BE2C (cell line): ENCODE data around the gene TAF1D.
"Not testable (repeated sequence)": the region's sequence is repeated elsewhere in the genome, so short reads cannot be mapped to it uniquely, and the experiment has no call there.

Experiments used
- DNase-seq: peaks from one replicate; pipeline ENCODE4 v3.0.0-alpha.2; 2020
- H3K27me3 ChIP-seq: fragments of 250-450 bp; sonication (Bioruptor Pico); 2 replicates; pipeline ENCODE4 v1.5.1; 2020; ENCODE audit warnings: mild to moderate bottlenecking
- H3K36me3 ChIP-seq: fragments of 250-450 bp; sonication (Bioruptor Pico); 2 replicates; pipeline ENCODE4 v1.5.1; 2020; ENCODE audit warnings: mild to moderate bottlenecking
- H3K4me1 ChIP-seq: fragments of 250-450 bp; sonication (Bioruptor Pico); 2 replicates; pipeline ENCODE4 v1.5.1; 2020
- H3K4me3 ChIP-seq: 2 replicates; pipeline ENCODE4 v1.5.1; 2011; ENCODE audit warnings: low read depth, low read length
- H3K9me3 ChIP-seq: fragments of 250-450 bp; sonication (Bioruptor Pico); 2 replicates; pipeline ENCODE4 v1.5.1; 2020
- CTCF ChIP-seq: IDR thresholded peaks from 2 replicates; pipeline ENCODE4 v1.5.1; 2012; ENCODE audit warnings: mild to moderate bottlenecking, low read depth, low read length

Gene TAF1D

GRCh38 chr11:93766504-93766903 is 25.2 kb upstream of the TAF1D start:
- no peaks in the 10 kb centered on the region for H3K36me3 ChIP-seq
- DNase-seq = no peak
- H3K27me3 ChIP-seq = no peaks in the 10 kb centered on the region
- TF ChIP-seq CTCF = no peak
- H3K4me1 ChIP-seq = no peaks in the 10 kb centered on the region; the same call in 1 of the 2 replicates
- no peak overlapping the region for H3K4me3 ChIP-seq
- no peaks in the 10 kb centered on the region for H3K9me3 ChIP-seq

GRCh38 chr11:93765551-93765950 is 24.3 kb upstream of the TAF1D start:
- Histone ChIP-seq H3K27me3 (no peaks in the 10 kb centered on the region), H3K4me1 (no peaks in the 10 kb centered on the region; the same call in 1 of the 2 replicates), H3K36me3 (no peaks in the 10 kb centered on the region), H3K4me3 (no peak overlapping the region), H3K9me3 (no peaks in the 10 kb centered on the region)
- TF ChIP-seq CTCF = no peak
- no peak for DNase-seq

- Histone ChIP-seq H3K4me3 (no peak overlapping the region), H3K9me3 (no peaks in the 10 kb centered on the region), H3K36me3 (peaks cover 8% of the 10 kb centered on the region), H3K4me1 (no peaks in the 10 kb centered on the region; the same call in 1 of the 2 replicates), H3K27me3 (no peaks in the 10 kb centered on the region)
- TF ChIP-seq CTCF = no peak
- no peak for DNase-seq
Measured at GRCh38 chr11:93761910-93762309, 20.6 kb upstream of the TAF1D start.

GRCh38 chr11:93759123-93759522 is 17.8 kb upstream of the TAF1D start:
- H3K27me3 ChIP-seq, H3K9me3 ChIP-seq, H3K4me1 ChIP-seq, H3K4me3 ChIP-seq, DNase-seq: not testable (repeated sequence)
- peaks cover 11% of the 10 kb centered on the region for H3K36me3 ChIP-seq

GRCh38 chr11:93757924-93758865 is 16.9 kb upstream of the TAF1D start:
- no peak for TF ChIP-seq CTCF
- no peaks in the 10 kb centered on the region for H3K4me1 ChIP-seq
- H3K27me3 ChIP-seq = no peaks in the 10 kb centered on the region
- H3K9me3 ChIP-seq = no peaks in the 10 kb centered on the region
- H3K36me3 ChIP-seq = peaks cover 11% of the 10 kb centered on the region
- H3K4me3 ChIP-seq = no peak overlapping the region
- no peak for DNase-seq

- Histone ChIP-seq H3K4me1 (no peaks in the 10 kb centered on the region), H3K4me3 (no peak overlapping the region), H3K9me3 (no peaks in the 10 kb centered on the region), H3K36me3 (peaks cover 11% of the 10 kb centered on the region), H3K27me3 (no peaks in the 10 kb centered on the region)
- DNase-seq = no peak
- TF ChIP-seq CTCF = no peak
Measured at GRCh38 chr11:93757301-93757700, 16.0 kb upstream of the TAF1D start.
